Spleen (tissue), 11 donors: ENCODE measurements around the gene SHC4. TPM values are rescaled to one million over a fixed set of nuclear protein-coding genes. Genes with fewer than 3 reads are reported as not detected.

ENCODE experiments used
- DNase-seq: peaks from one replicate; pipeline ENCODE4 v3.0.0-alpha.2; 2020
- H3K27ac ChIP-seq, 8 donors: fragments of 200-600 bp; sonication (generic) in 7 of 8; 1 replicate in 4 of 8; 2 replicates in 4 of 8; pipeline versions ENCODE4 v1.5.0 to v1.8.0; 2016 to 2021; ENCODE audit warnings: inconsistent platforms in 4 of 8, mild to moderate bottlenecking in 4 of 8, moderate library complexity in 1 of 8
- H3K27me3 ChIP-seq, 7 donors: fragments of 200-600 bp; sonication (generic) in 6 of 7; replicated peaks in 1 of 7; 1 replicate in 4 of 7; 2 replicates in 3 of 7; pipeline versions ENCODE4 v1.5.0 to v1.8.0; 2016 to 2021; ENCODE audit warnings: inconsistent platforms in 3 of 7, mild to moderate bottlenecking in 1 of 7
- H3K36me3 ChIP-seq, 6 donors: fragments of 200-600 bp; sonication (generic) in 5 of 6; 1 replicate in 4 of 6; 2 replicates in 2 of 6; pipeline versions ENCODE4 v1.5.0 to v1.8.0; 2016 to 2021; ENCODE audit warnings: inconsistent platforms in 2 of 6
- H3K4me1 ChIP-seq, 6 donors: fragments of 200-600 bp; sonication (generic) in 5 of 6; 1 replicate in 3 of 6; 2 replicates in 3 of 6; pipeline versions ENCODE4 v1.5.0 to v1.8.0; 2016 to 2021; ENCODE audit warnings: inconsistent platforms in 3 of 6
- H3K4me3 ChIP-seq, 8 donors: fragments of 200-600 bp; sonication (generic) in 7 of 8; 1 replicate in 4 of 8; 2 replicates in 4 of 8; pipeline versions ENCODE4 v1.5.0 to v1.8.0; 2016 to 2021; ENCODE audit warnings: inconsistent platforms in 4 of 8, mild to moderate bottlenecking in 4 of 8, moderate library complexity in 2 of 8
- H3K9me3 ChIP-seq, 8 donors: fragments of 200-600 bp; sonication (generic) in 7 of 8; 1 replicate in 4 of 8; 2 replicates in 4 of 8; pipeline versions ENCODE4 v1.5.0 to v1.8.0; 2016 to 2021; ENCODE audit warnings: inconsistent platforms in 4 of 8
- CTCF ChIP-seq, 11 experiments: fragments of 200-600 bp in 7 of 11; fragments of 450-650 bp in 4 of 11; sonication (generic) in 4 of 11; IDR thresholded peaks in 8 of 11; conservative IDR thresholded peaks in 3 of 11; 1 replicate in 7 of 11; 2 replicates in 4 of 11; pipeline versions ENCODE4 v1.4.0 to v1.8.0; 2016 to 2021; ENCODE audit warnings: antibody characterized with exemption in 11 of 11, inconsistent platforms in 4 of 11, mild to moderate bottlenecking in 1 of 11
- POLR2A ChIP-seq, 3 donors: fragments of 450-650 bp; IDR thresholded peaks; one replicate each; pipeline ENCODE4 v1.5.1; 2017; ENCODE audit warnings: antibody characterized with exemption in 3 of 3, mild to moderate bottlenecking in 1 of 3
- POLR2AphosphoS5 ChIP-seq, 3 donors: sonication (generic); formaldehyde crosslinking; IDR thresholded peaks; one replicate each; pipeline ENCODE4 v1.5.1; 2017; ENCODE audit warnings: antibody characterized with exemption in 3 of 3
- WGBS, 5 donors: extraction: QIAGEN DNeasy Blood & Tissue Kit in 3 of 5; methylation state at CpG; one replicate each; pipeline versions ENCODE4 v1.1.5 to v1.1.7; 2013 to 2018; 5-methylcytosine and 5-hydroxymethylcytosine counted together
- intact Hi-C: fragments of 100-400 bp; cut with DNase I; formaldehyde crosslinking; loops from one replicate; pipeline ENCODE4 v1.15.0; 2023; ENCODE audit warnings: low total_unique reads
- polyA plus RNA-seq, 3 donors: library from polyadenylated mRNA; stranded (reverse); fragments of 200-250 nt; gene quantifications; one replicate each; pipeline ENCODE4 v1.2.1, GENCODE V29; 2013
- total RNA-seq, 7 donors: library from RNA; depleted of rRNA in 3 of 7; stranded (reverse); fragments of >200 nt in 3 of 7; fragmentation: NEBNext Ultra II Directional in 4 of 7; extraction: Animal tissue kit (Norgen Biotek cat#: 25700) in 4 of 7; gene quantifications; one replicate each; pipeline versions ENCODE4 v1.1.0 to v1.2.1, GENCODE V29; 2016 to 2021
- donor health status: healthy with polysubstance abuse.
- donor health status: DM: no; HTN: no; CAD: no; lungs with moderate emphysema.
- donor health status: DM: no; HTN: no; CAD: no.
- donor health status: Bipolar disorder and iron deficiency.
- donor health status: healthy.
- donor health status: DM: no; HTN: no; CAD: no.
- donor health status: DM: yes; HTN: yes; CAD: no.

Gene SHC4
- total and polyA plus RNA-seq, 10 donors: 0.20 to 0.42 (median 0.27) TPM; not detected in 5

- H3K36me3 ChIP-seq: no peaks in the 10 kb centered on the region
- peaks cover 0 to 9% (median 0%) of the 10 kb centered on the region in 7 donors for H3K27me3 ChIP-seq
- intact Hi-C loops: no loop called here
- no peak for DNase-seq
- no peak overlapping the region for H3K4me3 ChIP-seq
- 67 to 72% (median 70%) methylated on average over 4 of the region's 4 CpGs for WGBS, 5 donors
- TF ChIP-seq POLR2AphosphoS5 (IDR thresholded peaks at IDR 0.05): no peak
- no peak for TF ChIP-seq CTCF (IDR thresholded peaks at IDR 0.05 in 8 of 11, conservative IDR thresholded peaks at IDR 0.05 in 3 of 11)
- TF ChIP-seq POLR2A (IDR thresholded peaks at IDR 0.05): no peak
- no peaks in the 10 kb centered on the region for H3K9me3 ChIP-seq
- no peak overlapping the region for H3K27ac ChIP-seq
- H3K4me1 ChIP-seq: no peaks in the 10 kb centered on the region
These were observed 33.0 kb downstream of the SHC4 start for GRCh38 chr15:48930735-48931134.

- no peaks in the 10 kb centered on the region for H3K9me3 ChIP-seq
- intact Hi-C loops: no loop called here
- no peaks in the 10 kb centered on the region for H3K4me1 ChIP-seq
- TF ChIP-seq POLR2AphosphoS5 (IDR thresholded peaks at IDR 0.05) (no peak), CTCF (IDR thresholded peaks at IDR 0.05 in 8 of 11, conservative IDR thresholded peaks at IDR 0.05 in 3 of 11) (no peak), POLR2A (IDR thresholded peaks at IDR 0.05) (no peak)
- DNase-seq: no peak
- no peak overlapping the region for H3K4me3 ChIP-seq
- no peaks in the 10 kb centered on the region for H3K36me3 ChIP-seq
- peaks cover 0 to 9% (median 0%) of the 10 kb centered on the region in 7 donors for H3K27me3 ChIP-seq
- no peak overlapping the region for H3K27ac ChIP-seq
- 83 to 91% (median 88%) methylated on average over 3 of the region's 3 CpGs for WGBS, 5 donors
These were observed 34.1 kb downstream of the SHC4 start for GRCh38 chr15:48929661-48930060.

- no peak for DNase-seq
- no peak overlapping the region for H3K4me3 ChIP-seq
- TF ChIP-seq CTCF (IDR thresholded peaks at IDR 0.05 in 8 of 11, conservative IDR thresholded peaks at IDR 0.05 in 3 of 11) (no peak), POLR2A (IDR thresholded peaks at IDR 0.05) (no peak), POLR2AphosphoS5 (IDR thresholded peaks at IDR 0.05) (no peak)
- no peaks in the 10 kb centered on the region for H3K9me3 ChIP-seq
- H3K27me3 ChIP-seq: peaks cover 0 to 9% (median 0%) of the 10 kb centered on the region in 7 donors
- no peaks in the 10 kb centered on the region for H3K36me3 ChIP-seq
- WGBS, 5 donors: 76 to 93% (median 83%) methylated on average over 6 of the region's 6 CpGs
- intact Hi-C loops: no loop called here
- H3K27ac ChIP-seq: no peak overlapping the region
- H3K4me1 ChIP-seq: no peaks in the 10 kb centered on the region
These were observed 34.7 kb downstream of the SHC4 start for GRCh38 chr15:48928877-48929538.

GRCh38 chr15:48925714-48926223 is 38.0 kb downstream of the SHC4 start:
- WGBS, 5 donors: 60 to 73% (median 67%) methylated on average over 9 of the region's 9 CpGs
- Histone ChIP-seq H3K9me3 (no peaks in the 10 kb centered on the region), H3K27me3 (peaks cover 0 to 9% (median 0%) of the 10 kb centered on the region in 7 donors), H3K4me3 (no peak overlapping the region), H3K36me3 (no peaks in the 10 kb centered on the region), H3K4me1 (no peaks in the 10 kb centered on the region), H3K27ac (no peak overlapping the region)
- intact Hi-C loops: no loop called here
- TF ChIP-seq POLR2A (IDR thresholded peaks at IDR 0.05) (no peak), CTCF (IDR thresholded peaks at IDR 0.05 in 8 of 11, conservative IDR thresholded peaks at IDR 0.05 in 3 of 11) (no peak), POLR2AphosphoS5 (IDR thresholded peaks at IDR 0.05) (no peak)
- DNase-seq: no peak
